Adrenal gland (tissue), 12 donors: ENCODE results near the gene MPP2. TPM values are rescaled to one million over a fixed set of nuclear protein-coding genes. Genes with fewer than 3 reads are reported as not detected.

Experiments used
- DNase-seq, 7 donors: peaks; one replicate each; pipeline ENCODE4 v3.0.0-alpha.2; 2019 to 2020
- H3K27ac ChIP-seq, 5 donors: fragments of 200-600 bp; sonication (generic) in 4 of 5; 1 replicate in 3 of 5; 2 replicates in 2 of 5; pipeline versions ENCODE4 v1.5.1 to v1.8.0; 2016 to 2020; ENCODE audit warnings: mild to moderate bottlenecking in 1 of 5
- H3K27me3 ChIP-seq: fragments of 200-600 bp; 2 replicates; pipeline ENCODE4 v1.8.0; 2021
- H3K36me3 ChIP-seq, 2 donors: fragments of 200-600 bp; replicated peaks in 1 of 2; 1 replicate in 1 of 2; 2 replicates in 1 of 2; pipeline versions ENCODE4 v1.5.1 to v1.8.0; 2018 to 2022
- H3K4me1 ChIP-seq, 2 donors: fragments of 200-600 bp; replicated peaks in 1 of 2; 1 replicate in 1 of 2; 2 replicates in 1 of 2; pipeline versions ENCODE4 v1.5.1 to v1.8.0; 2018 to 2021
- H3K4me3 ChIP-seq, 4 donors: fragments of 200-600 bp; sonication (generic) in 3 of 4; one replicate each; pipeline ENCODE4 v1.5.1; 2016 to 2018
- H3K9me3 ChIP-seq, 3 donors: fragments of 200-600 bp; sonication (generic) in 1 of 3; replicated peaks in 1 of 3; 1 replicate in 2 of 3; 2 replicates in 1 of 3; pipeline versions ENCODE4 v1.5.1 to v1.8.0; 2016 to 2021
- CTCF ChIP-seq, 6 experiments: fragments of 450-650 bp in 4 of 6; fragments of 200-600 bp in 2 of 6; sonication (generic) in 1 of 6; IDR thresholded peaks; 1 replicate in 5 of 6; 2 replicates in 1 of 6; pipeline versions ENCODE4 v1.5.1 to v1.8.0; 2016 to 2021; ENCODE audit warnings: antibody characterized with exemption in 6 of 6, mild to moderate bottlenecking in 2 of 6, moderate library complexity in 1 of 6
- POLR2A ChIP-seq, 2 donors: fragments of 450-650 bp; IDR thresholded peaks; one replicate each; pipeline ENCODE4 v1.6.1; 2017; ENCODE audit warnings: antibody characterized with exemption in 2 of 2, mild to moderate bottlenecking in 2 of 2, moderate library complexity in 1 of 2
- WGBS, 4 donors: extraction: QIAGEN DNeasy Blood & Tissue Kit in 2 of 4; methylation state at CpG; one replicate each; pipeline versions ENCODE4 v1.1.5 to v1.1.7; 2013 to 2017; 5-methylcytosine and 5-hydroxymethylcytosine counted together
- intact Hi-C, 2 donors: fragments of 100-400 bp; cut with DNase I; formaldehyde crosslinking; loops; one replicate each; pipeline versions ENCODE4 v1.14.1 to v1.15.0; 2022 to 2023
- polyA plus RNA-seq, 3 donors: library from polyadenylated mRNA; stranded (reverse); fragments of 200-250 nt in 2 of 3; fragments of 350-450 nt in 1 of 3; fragmentation: Illumina TruSeq in 1 of 3; extraction: RNeasy Lipid Tissue Mini Kit (QIAGEN cat#74804) in 1 of 3; gene quantifications; one replicate each; pipeline ENCODE4 v1.2.3, GENCODE V29; 2013 to 2014
- total RNA-seq, 9 donors: library from RNA; depleted of rRNA in 4 of 9; stranded (reverse); fragments of >200 nt in 4 of 9; fragments of 120-200 nt in 1 of 9; fragmentation: NEBNext Ultra II Directional in 1 of 9; extraction: Animal tissue kit (Norgen Biotek cat#: 25700) in 1 of 9; gene quantifications; one replicate each; pipeline versions ENCODE4 v1.1.0 to v1.2.4, GENCODE V29; 2013 to 2023
- donor health status: healthy with polysubstance abuse.
- donor health status: Bipolar disorder and iron deficiency.
- donor health status: DM: yes; HTN: yes; CAD: no.
- donor health status: DM: no; HTN: no; CAD: no.
- donor health status: DM: no; HTN: no; CAD: no.
- donor health status: DM: yes; HTN: yes; CAD: no.

MPP2 gene
- total and polyA plus RNA-seq, 12 donors = 0.29 to 16.0 (median 2.4) TPM

- Histone ChIP-seq H3K27ac (no peak overlapping the region), H3K4me1 (peaks cover 0 to 8% of the 10 kb centered on the region in 2 donors), H3K4me3 (no peak overlapping the region), H3K9me3 (no peaks in the 10 kb centered on the region), H3K27me3 (no peaks in the 10 kb centered on the region), H3K36me3 (no peaks in the 10 kb centered on the region)
- no peak for DNase-seq
- WGBS, 4 donors = 90 to 100% (median 95%) methylated on average over 6 to 12 of the region's 12 CpGs
- intact Hi-C loops = no loop called here
- TF ChIP-seq CTCF (IDR thresholded peaks at IDR 0.05) = no peak
- TF ChIP-seq POLR2A (IDR thresholded peaks at IDR 0.05) = no peak
Observed at GRCh38 chr17:43825567-43825966, 81.8 kb downstream of the MPP2 start.

Other genes starting within 250 kb of the MPP2 start
- under 1 TPM in 7 of 9 donors, not detected in 2; 0.11 to 0.87 (median 0.39) TPM for gene MEOX1, start 245.6 kb downstream of the MPP2 start, total RNA-seq
- 1 to 10 TPM in 1 of 3 donors, under 1 TPM in 2; 0.16 to 6.6 (median 0.72) TPM for gene MEOX1, start 245.6 kb downstream of the MPP2 start, polyA plus RNA-seq
- gene SOST, start 148.7 kb downstream of the MPP2 start, total RNA-seq = not detected
- gene SOST, start 148.7 kb downstream of the MPP2 start, polyA plus RNA-seq = not detected
- gene DUSP3, start 128.6 kb downstream of the MPP2 start, total RNA-seq = 100 to 1,000 TPM in 2 of 9 donors, 10 to 100 TPM in 7; 56.3 to 136 (median 76.8) TPM
- gene DUSP3, start 128.6 kb downstream of the MPP2 start, polyA plus RNA-seq = 100 to 1,000 TPM in 2 of 3 donors, 10 to 100 TPM in 1; 69.8 to 108 (median 104) TPM
- gene CFAP97D1, start 127.1 kb downstream of the MPP2 start, total RNA-seq = under 1 TPM in 2 of 9 donors, not detected in 7; under 0.01 to 0.28 TPM
- gene CFAP97D1, start 127.1 kb downstream of the MPP2 start, polyA plus RNA-seq = not detected
- gene MPP3, start 74.4 kb downstream of the MPP2 start, total RNA-seq = 10 to 100 TPM in 1 of 9 donors, 1 to 10 TPM in 6, under 1 TPM in 2; 0.60 to 10.6 (median 3.4) TPM
- gene MPP3, start 74.4 kb downstream of the MPP2 start, polyA plus RNA-seq = 1 to 10 TPM; 2.5 to 7.6 (median 4.6) TPM
- 1 to 10 TPM in 8 of 9 donors, under 1 TPM in 1; 0.78 to 5.2 (median 2.8) TPM for gene CD300LG, start 60.4 kb downstream of the MPP2 start, total RNA-seq
- gene CD300LG, start 60.4 kb downstream of the MPP2 start, polyA plus RNA-seq = 1 to 10 TPM; 1.2 to 7.3 (median 1.5) TPM
- not detected for gene PPY, start 34.9 kb upstream of the MPP2 start, total RNA-seq
- not detected for gene PPY, start 34.9 kb upstream of the MPP2 start, polyA plus RNA-seq
- gene PYY, start 46.4 kb upstream of the MPP2 start, total RNA-seq = under 1 TPM in 1 of 9 donors, not detected in 8; 0.43 TPM
- not detected for gene PYY, start 46.4 kb upstream of the MPP2 start, polyA plus RNA-seq
- gene NAGS, start 97.1 kb upstream of the MPP2 start, total RNA-seq = 1 to 10 TPM in 6 of 9 donors, under 1 TPM in 3; 0.22 to 4.4 (median 1.2) TPM
- gene NAGS, start 97.1 kb upstream of the MPP2 start, polyA plus RNA-seq = under 1 TPM; 0.37 to 0.88 (median 0.72) TPM
- 10 to 100 TPM; 20.4 to 52.5 (median 37.2) TPM for gene TMEM101, start 107.4 kb upstream of the MPP2 start, total RNA-seq
- gene TMEM101, start 107.4 kb upstream of the MPP2 start, polyA plus RNA-seq = 10 to 100 TPM; 12.4 to 19.1 (median 12.7) TPM
- gene LSM12, start 159.1 kb upstream of the MPP2 start, total RNA-seq = 10 to 100 TPM; 19.8 to 53.0 (median 37.7) TPM
- 10 to 100 TPM; 28.9 to 54.7 (median 37.0) TPM for gene LSM12, start 159.1 kb upstream of the MPP2 start, polyA plus RNA-seq
- gene G6PC3, start 163.2 kb upstream of the MPP2 start, total RNA-seq = 100 to 1,000 TPM in 2 of 9 donors, 10 to 100 TPM in 7; 51.2 to 114 (median 80.6) TPM
- gene G6PC3, start 163.2 kb upstream of the MPP2 start, polyA plus RNA-seq = 100 to 1,000 TPM in 2 of 3 donors, 10 to 100 TPM in 1; 95.0 to 254 (median 207) TPM
- gene HDAC5, start 216.1 kb upstream of the MPP2 start, total RNA-seq = 100 to 1,000 TPM in 3 of 9 donors, 10 to 100 TPM in 6; 15.1 to 144 (median 71.7) TPM
- 100 to 1,000 TPM in 1 of 3 donors, 10 to 100 TPM in 1, 1 to 10 TPM in 1; 4.8 to 102 (median 83.0) TPM for gene HDAC5, start 216.1 kb upstream of the MPP2 start, polyA plus RNA-seq
- 1 to 10 TPM in 3 of 9 donors, under 1 TPM in 5, not detected in 1; 0.49 to 2.6 (median 0.91) TPM for gene HROB, start 234.4 kb upstream of the MPP2 start, total RNA-seq
- 1 to 10 TPM in 2 of 3 donors, under 1 TPM in 1; 0.42 to 2.6 (median 1.5) TPM for gene HROB, start 234.4 kb upstream of the MPP2 start, polyA plus RNA-seq